H9 (cell line): ENCODE results near the gene UBR7. TPM values are rescaled to one million over a fixed set of nuclear protein-coding genes. Genes with fewer than 3 reads are reported as not detected.

Source experiments
- DNase-seq: peaks from one replicate; pipeline ENCODE4 v3.0.0-alpha.2; 2017
- H2AFZ ChIP-seq: one replicate; pipeline ENCODE4 v1.6.1; 2013; ENCODE audit warnings: mild to moderate bottlenecking, low read length, control low read depth, moderate library complexity
- H2AK5ac ChIP-seq: 2 replicates; pipeline ENCODE4 v1.6.1; 2013; ENCODE audit warnings: low read length, control low read depth, mixed read lengths; ENCODE audit not compliant: insufficient read length
- H2BK120ac ChIP-seq: one replicate; pipeline ENCODE4 v1.6.1; 2013; ENCODE audit warnings: low read depth, mild to moderate bottlenecking, low read length, control low read depth, inconsistent platforms; ENCODE audit not compliant: poor library complexity, severe bottlenecking
- H2BK12ac ChIP-seq: 2 replicates; pipeline ENCODE4 v1.6.1; 2013; ENCODE audit warnings: low read length, control low read depth, mixed read lengths, low read depth; ENCODE audit not compliant: insufficient read length
- H2BK15ac ChIP-seq: 2 replicates; pipeline ENCODE4 v1.6.1; 2013; ENCODE audit warnings: low read depth, low read length, control low read depth
- H2BK20ac ChIP-seq: one replicate; pipeline ENCODE4 v1.6.1; 2013; ENCODE audit warnings: low read depth, mild to moderate bottlenecking, low read length, control low read depth, inconsistent platforms; ENCODE audit not compliant: poor library complexity, severe bottlenecking
- H2BK5ac ChIP-seq: 2 replicates; pipeline ENCODE4 v1.6.1; 2013; ENCODE audit warnings: low read length, control low read depth, mixed read lengths; ENCODE audit not compliant: insufficient read length
- H3K14ac ChIP-seq: 2 replicates; pipeline ENCODE4 v1.6.1; 2013; ENCODE audit warnings: low read length, control low read depth; ENCODE audit not compliant: insufficient read depth
- H3K18ac ChIP-seq: 2 replicates; pipeline ENCODE4 v1.6.1; 2013; ENCODE audit warnings: low read depth, mild to moderate bottlenecking, mixed read lengths, low read length, control low read depth; ENCODE audit not compliant: insufficient read length
- H3K23ac ChIP-seq: 2 replicates; pipeline ENCODE4 v1.6.1; 2013; ENCODE audit warnings: low read length, control low read depth, mixed read lengths, low read depth; ENCODE audit not compliant: insufficient read length
- H3K23me2 ChIP-seq: 2 replicates; pipeline ENCODE4 v1.6.1; 2013; ENCODE audit warnings: low read depth, mild to moderate bottlenecking, mixed read lengths, low read length, control low read depth; ENCODE audit not compliant: insufficient read length, poor library complexity, severe bottlenecking
- H3K27ac ChIP-seq: 2 replicates; pipeline ENCODE4 v1.5.1; 2013; ENCODE audit warnings: low read length, control low read depth, mixed read lengths, low read depth; ENCODE audit not compliant: insufficient read length
- H3K27me3 ChIP-seq: 2 replicates; pipeline ENCODE4 v1.6.1; 2013; ENCODE audit warnings: low read length, control low read depth, inconsistent platforms; ENCODE audit not compliant: insufficient read depth
- H3K4ac ChIP-seq: 2 replicates; pipeline ENCODE4 v1.6.1; 2013; ENCODE audit warnings: low read depth, mild to moderate bottlenecking, control low read depth, inconsistent platforms, low read length, moderate library complexity
- H3K4me1 ChIP-seq: 2 replicates; pipeline ENCODE4 v1.6.1; 2013; ENCODE audit warnings: low read length, control low read depth, inconsistent platforms; ENCODE audit not compliant: insufficient read depth
- H3K4me2 ChIP-seq: 2 replicates; pipeline ENCODE4 v1.6.1; 2013; ENCODE audit warnings: low read length, control low read depth, mixed read lengths; ENCODE audit not compliant: insufficient read length, insufficient read depth
- H3K56ac ChIP-seq: 2 replicates; pipeline ENCODE4 v1.6.1; 2013; ENCODE audit warnings: low read depth, mild to moderate bottlenecking, mixed read lengths, low read length, control low read depth; ENCODE audit not compliant: insufficient read length
- H3K79me1 ChIP-seq: 2 replicates; pipeline ENCODE4 v1.6.1; 2013; ENCODE audit warnings: low read depth, mild to moderate bottlenecking, moderate library complexity, low read length, control low read depth, inconsistent platforms; ENCODE audit not compliant: insufficient read depth, poor library complexity, severe bottlenecking
- H3K79me2 ChIP-seq: 2 replicates; pipeline ENCODE4 v1.6.1; 2013; ENCODE audit warnings: low read length, control low read depth, inconsistent platforms; ENCODE audit not compliant: insufficient read depth
- H3K9ac ChIP-seq: 2 replicates; pipeline ENCODE4 v1.6.1; 2013; ENCODE audit warnings: low read length, control low read depth, mixed read lengths; ENCODE audit not compliant: insufficient read length; ENCODE audit errors: extremely low read depth
- H3K9me3 ChIP-seq: one replicate; pipeline ENCODE4 v1.6.1; 2013; ENCODE audit warnings: low read depth, low read length, inconsistent platforms; ENCODE audit not compliant: control insufficient read depth
- H3T11ph ChIP-seq: one replicate; pipeline ENCODE4 v1.6.1; 2013; ENCODE audit warnings: mild to moderate bottlenecking, low read length, control low read depth, inconsistent platforms
- H4K20me1 ChIP-seq: one replicate; pipeline ENCODE4 v1.6.1; 2013; ENCODE audit not compliant: control insufficient read depth, insufficient read length, insufficient read depth
- H4K5ac ChIP-seq: 2 replicates; pipeline ENCODE4 v1.6.1; 2013; ENCODE audit warnings: low read depth, mild to moderate bottlenecking, mixed read lengths, low read length, control low read depth; ENCODE audit not compliant: insufficient read length
- H4K8ac ChIP-seq: replicated peaks from 2 replicates; pipeline ENCODE4 v1.6.1; 2013; ENCODE audit warnings: low read length, control low read depth, mixed read lengths, low read depth; ENCODE audit not compliant: insufficient read length
- H4K91ac ChIP-seq: 2 replicates; pipeline ENCODE4 v1.6.1; 2013; ENCODE audit warnings: low read depth, mild to moderate bottlenecking, moderate library complexity, mixed read lengths, low read length, control low read depth; ENCODE audit not compliant: insufficient read length
- H3K27ac Mint-ChIP-seq, 3 experiments: 2 replicates in 2 of 3; 3 replicates in 1 of 3; pipeline ENCODE4 v1.8.0; 2020 to 2021; ENCODE audit warnings: mixed read lengths in 3 of 3, mild to moderate bottlenecking in 1 of 3, moderate library complexity in 1 of 3
- H3K27me3 Mint-ChIP-seq: 2 replicates; pipeline ENCODE4 v1.8.0; 2021; ENCODE audit warnings: low read depth, mild to moderate bottlenecking, moderate library complexity, mixed read lengths
- H3K36me3 Mint-ChIP-seq, 3 experiments: 2 replicates in 2 of 3; 3 replicates in 1 of 3; pipeline ENCODE4 v1.8.0; 2020 to 2021; ENCODE audit warnings: low read depth in 3 of 3, mixed read lengths in 3 of 3; ENCODE audit not compliant: insufficient read depth in 1 of 3
- H3K4me1 Mint-ChIP-seq, 2 experiments: 2 replicates each; pipeline ENCODE4 v1.8.0; 2020; ENCODE audit warnings: mixed read lengths in 2 of 2
- H3K4me3 Mint-ChIP-seq, 2 experiments: 2 replicates in 1 of 2; 3 replicates in 1 of 2; pipeline ENCODE4 v1.8.0; 2020 to 2021; ENCODE audit warnings: mild to moderate bottlenecking in 2 of 2, mixed read lengths in 2 of 2, moderate library complexity in 1 of 2
- H3K9me3 Mint-ChIP-seq, 2 experiments: 2 replicates in 1 of 2; 3 replicates in 1 of 2; pipeline ENCODE4 v1.8.0; 2020; ENCODE audit warnings: mild to moderate bottlenecking in 2 of 2, mixed read lengths in 2 of 2, moderate library complexity in 1 of 2
- WGBS: extraction: QIAGEN DNeasy Blood & Tissue Kit; methylation state at CpG from one replicate; pipeline ENCODE4 v1.1.7; 2013; ENCODE audit warnings: missing lambda C conversion rate, low lambda C conversion rate, mixed read lengths; ENCODE audit not compliant: insufficient read length; ENCODE audit errors: extremely low coverage; 5-methylcytosine and 5-hydroxymethylcytosine counted together
- total RNA-seq: library from RNA; stranded (reverse); gene quantifications from 2 replicates; pipeline ENCODE4 v1.2.1, GENCODE V29; 2021
- TF ChIP-seq, protein P1 (sequence below): fragments of 200-600 bp; sonication (generic); conservative IDR thresholded peaks from 3 replicates; pipeline ENCODE4 v1.8.0; 2021; ENCODE audit warnings: antibody characterized with exemption, mild to moderate bottlenecking

Gene UBR7
- total RNA-seq, 1 experiment from 2014 or later, result 28.4 TPM

DNA sequence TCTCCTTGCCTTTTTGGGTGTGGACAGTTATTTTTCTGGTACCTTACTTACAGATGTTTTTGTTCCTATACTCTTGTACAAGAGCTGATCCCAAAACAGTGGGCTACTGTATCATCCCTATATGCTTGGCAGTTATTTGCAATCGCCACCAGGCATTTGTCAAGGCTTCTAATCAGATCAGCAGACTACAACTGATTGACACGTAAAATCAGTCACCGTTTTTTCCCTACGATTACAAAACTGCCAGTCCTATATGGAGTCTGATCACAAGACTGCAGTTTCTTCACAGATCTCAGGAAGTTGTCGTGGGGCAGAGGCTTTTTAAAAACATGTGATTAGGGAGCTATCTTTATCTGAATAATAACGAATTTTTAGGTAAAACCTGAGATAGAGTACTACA, 20.6 kb upstream of the UBR7 start:
- Histone ChIP-seq H3K27ac (no peak overlapping the region), H4K91ac (no peak overlapping the region), H3K4me1 (no peaks in the 10 kb centered on the region), H2AK5ac (no peak overlapping the region), H3K4ac (no peak overlapping the region), H3K14ac (no peak overlapping the region), H3K9ac (no peak overlapping the region), H3T11ph (no peak overlapping the region), H3K27me3 (no peaks in the 10 kb centered on the region), H3K56ac (no peak overlapping the region), H4K20me1 (no peaks in the 10 kb centered on the region), H2AFZ (no peak overlapping the region), H2BK15ac (no peak overlapping the region), H4K8ac (no peak overlapping the region), H3K4me2 (no peak overlapping the region), H2BK5ac (no peak overlapping the region), H3K23me2 (peaks cover 3% of the 10 kb centered on the region), H2BK20ac (no peak overlapping the region), H2BK120ac (no peak overlapping the region), H4K5ac (no peak overlapping the region), H3K9me3 (no peaks in the 10 kb centered on the region), H3K23ac (no peak overlapping the region), H2BK12ac (no peak overlapping the region), H3K79me2 (no peaks in the 10 kb centered on the region; the same call in 1 of the 2 replicates), H3K79me1 (peaks cover 9% of the 10 kb centered on the region), H3K18ac (no peak overlapping the region)
- Mint-ChIP-seq H3K4me1 (peaks cover 11 to 18% of the 10 kb centered on the region in 2 experiments), H3K9me3 (no peaks in the 10 kb centered on the region), H3K36me3 (peaks cover 3 to 38% (median 34%) of the 10 kb centered on the region in 3 experiments; a peak in 6 of 7 replicates), H3K4me3 (peak overlapping the region; percentile 73 to 93), H3K27me3 (no peaks in the 10 kb centered on the region), H3K27ac (no peak overlapping the region)
- no CpG with 5 or more reads among the region's 6 CpGs for WGBS
- DNase-seq, result no peak
- TF ChIP-seq, protein P1, sequence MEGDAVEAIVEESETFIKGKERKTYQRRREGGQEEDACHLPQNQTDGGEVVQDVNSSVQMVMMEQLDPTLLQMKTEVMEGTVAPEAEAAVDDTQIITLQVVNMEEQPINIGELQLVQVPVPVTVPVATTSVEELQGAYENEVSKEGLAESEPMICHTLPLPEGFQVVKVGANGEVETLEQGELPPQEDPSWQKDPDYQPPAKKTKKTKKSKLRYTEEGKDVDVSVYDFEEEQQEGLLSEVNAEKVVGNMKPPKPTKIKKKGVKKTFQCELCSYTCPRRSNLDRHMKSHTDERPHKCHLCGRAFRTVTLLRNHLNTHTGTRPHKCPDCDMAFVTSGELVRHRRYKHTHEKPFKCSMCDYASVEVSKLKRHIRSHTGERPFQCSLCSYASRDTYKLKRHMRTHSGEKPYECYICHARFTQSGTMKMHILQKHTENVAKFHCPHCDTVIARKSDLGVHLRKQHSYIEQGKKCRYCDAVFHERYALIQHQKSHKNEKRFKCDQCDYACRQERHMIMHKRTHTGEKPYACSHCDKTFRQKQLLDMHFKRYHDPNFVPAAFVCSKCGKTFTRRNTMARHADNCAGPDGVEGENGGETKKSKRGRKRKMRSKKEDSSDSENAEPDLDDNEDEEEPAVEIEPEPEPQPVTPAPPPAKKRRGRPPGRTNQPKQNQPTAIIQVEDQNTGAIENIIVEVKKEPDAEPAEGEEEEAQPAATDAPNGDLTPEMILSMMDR, result no peak
